Choroid plexus epithelial cell (primary cell): ENCODE results near the gene LY6G6C.
A peak's percentile ranks its signal among the peaks of the same experiment; 100 is the strongest.

Source experiments
- DNase-seq: peaks from one replicate; pipeline ENCODE4 v3.0.0-alpha.2; 2010; ENCODE audit warnings: low read depth
- H3K4me3 ChIP-seq: 2 replicates; pipeline ENCODE4 v1.5.1; 2011; ENCODE audit warnings: low read depth, mild to moderate bottlenecking, control low read depth, low read length, moderate library complexity
- TF ChIP-seq, protein P1 (sequence below): conservative IDR thresholded peaks from 2 replicates; pipeline ENCODE4 v1.5.1; 2011; ENCODE audit warnings: low read depth, mild to moderate bottlenecking, control low read depth, inconsistent platforms, low read length, moderate library complexity

LY6G6C gene

DNA sequence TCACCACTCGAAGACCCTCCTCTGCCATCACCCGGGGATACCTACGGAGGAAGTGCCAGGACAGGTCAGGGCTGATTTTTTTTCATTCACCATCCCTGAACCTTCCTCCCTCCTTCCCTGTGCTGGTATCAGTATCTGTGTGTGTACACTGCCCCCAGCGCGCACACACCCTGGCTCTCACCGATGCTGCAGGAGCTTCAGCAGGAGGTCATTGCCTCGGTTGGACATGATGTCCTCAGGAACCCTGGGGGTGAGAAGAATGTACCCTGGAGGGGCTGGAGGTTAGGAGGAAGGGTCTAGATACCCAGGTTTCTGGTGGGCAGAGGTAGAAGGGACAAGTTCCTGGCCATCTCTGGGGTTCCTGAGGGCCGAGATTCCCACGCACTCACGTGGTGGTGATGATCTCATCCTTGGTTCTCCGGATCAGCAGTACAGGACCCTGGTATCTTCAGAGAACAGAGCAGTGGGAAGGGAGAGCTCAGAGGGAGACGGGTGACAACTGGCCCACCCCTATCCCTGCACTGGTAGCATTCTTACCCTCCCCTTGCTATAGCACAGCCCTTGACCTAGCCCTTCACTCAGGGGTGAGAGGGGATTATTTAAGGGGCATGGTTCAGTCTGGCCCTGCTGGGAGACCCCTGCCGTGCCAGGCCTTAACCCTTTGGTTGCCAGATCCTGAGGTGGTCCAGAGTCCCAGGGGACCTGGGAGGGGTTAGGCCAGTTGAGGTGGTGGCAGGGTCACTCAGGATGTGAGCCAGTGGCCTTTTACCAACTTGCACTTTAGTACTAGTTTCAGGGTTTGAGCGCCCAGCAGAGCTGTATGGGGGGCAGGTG is 33.5 kb downstream of the LY6G6C start:
- no peak for DNase-seq
- H3K4me3 ChIP-seq: no peak overlapping the region
- TF ChIP-seq, protein P1, sequence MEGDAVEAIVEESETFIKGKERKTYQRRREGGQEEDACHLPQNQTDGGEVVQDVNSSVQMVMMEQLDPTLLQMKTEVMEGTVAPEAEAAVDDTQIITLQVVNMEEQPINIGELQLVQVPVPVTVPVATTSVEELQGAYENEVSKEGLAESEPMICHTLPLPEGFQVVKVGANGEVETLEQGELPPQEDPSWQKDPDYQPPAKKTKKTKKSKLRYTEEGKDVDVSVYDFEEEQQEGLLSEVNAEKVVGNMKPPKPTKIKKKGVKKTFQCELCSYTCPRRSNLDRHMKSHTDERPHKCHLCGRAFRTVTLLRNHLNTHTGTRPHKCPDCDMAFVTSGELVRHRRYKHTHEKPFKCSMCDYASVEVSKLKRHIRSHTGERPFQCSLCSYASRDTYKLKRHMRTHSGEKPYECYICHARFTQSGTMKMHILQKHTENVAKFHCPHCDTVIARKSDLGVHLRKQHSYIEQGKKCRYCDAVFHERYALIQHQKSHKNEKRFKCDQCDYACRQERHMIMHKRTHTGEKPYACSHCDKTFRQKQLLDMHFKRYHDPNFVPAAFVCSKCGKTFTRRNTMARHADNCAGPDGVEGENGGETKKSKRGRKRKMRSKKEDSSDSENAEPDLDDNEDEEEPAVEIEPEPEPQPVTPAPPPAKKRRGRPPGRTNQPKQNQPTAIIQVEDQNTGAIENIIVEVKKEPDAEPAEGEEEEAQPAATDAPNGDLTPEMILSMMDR: no peak

DNA sequence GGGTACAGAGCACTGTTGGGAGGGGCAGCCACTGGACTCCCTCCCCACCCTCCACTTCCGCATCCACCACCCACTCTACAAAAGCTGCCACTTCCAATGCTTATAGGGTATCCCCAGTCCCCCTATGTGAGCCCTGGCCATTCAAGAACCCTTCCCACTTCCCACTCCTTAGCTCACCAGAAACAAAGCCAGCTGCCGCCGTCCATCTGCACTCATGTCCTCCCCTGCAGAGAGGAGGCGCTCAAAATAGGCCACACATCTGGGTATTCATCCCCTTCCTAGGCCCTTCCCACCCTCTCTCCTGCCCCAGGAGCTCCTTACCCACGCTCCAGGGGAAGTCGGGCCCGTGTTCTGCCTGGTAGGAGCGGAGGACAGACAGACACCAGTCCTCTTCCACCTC is 34.2 kb downstream of the LY6G6C start:
- H3K4me3 ChIP-seq: no peak overlapping the region
- no peak for DNase-seq
- TF ChIP-seq, protein P1: no peak

DNA sequence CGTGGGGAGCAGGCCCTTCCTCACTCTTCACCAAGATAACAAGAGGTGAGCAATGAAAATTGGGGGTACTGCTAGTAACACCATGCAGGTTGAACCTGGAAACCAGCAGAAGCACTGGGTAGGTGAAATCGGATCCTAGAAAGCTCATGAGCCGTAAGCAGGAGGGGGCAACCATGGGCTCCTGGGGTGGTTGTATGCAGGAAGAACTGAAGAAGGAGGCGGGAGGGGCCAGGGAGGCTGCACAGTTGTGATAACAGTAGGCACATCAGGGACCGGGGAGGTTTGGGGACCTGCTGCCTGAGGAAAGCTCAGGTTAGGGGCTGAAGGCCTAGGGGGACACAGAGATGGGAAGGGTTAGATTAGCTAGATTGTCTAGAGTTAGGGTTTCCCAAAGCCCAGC is 35.1 kb downstream of the LY6G6C start:
- no peak for DNase-seq
- TF ChIP-seq, protein P1: no peak
- no peak overlapping the region for H3K4me3 ChIP-seq

DNA sequence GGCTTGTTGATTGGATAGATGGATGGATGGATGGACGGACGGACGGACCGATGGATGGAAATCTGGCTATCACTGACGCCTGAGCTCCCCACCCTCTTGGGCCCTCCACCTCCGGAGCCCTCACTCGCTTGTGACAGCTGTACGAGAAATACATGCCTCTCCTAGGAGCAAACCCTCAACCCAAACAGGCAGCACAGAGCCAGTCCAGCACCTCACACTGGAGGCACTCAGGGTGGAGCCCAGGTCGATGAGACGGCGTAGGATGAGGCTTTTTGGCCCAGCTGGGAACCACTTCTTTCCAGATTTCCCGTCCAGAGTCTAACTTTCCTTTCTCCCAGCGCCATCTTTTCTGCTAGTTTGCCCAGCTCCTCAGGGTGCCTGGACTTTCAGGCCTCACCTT is 38.0 kb downstream of the LY6G6C start:
- DNase-seq: no peak
- H3K4me3 ChIP-seq: no peak overlapping the region
- TF ChIP-seq, protein P1: no peak

DNA sequence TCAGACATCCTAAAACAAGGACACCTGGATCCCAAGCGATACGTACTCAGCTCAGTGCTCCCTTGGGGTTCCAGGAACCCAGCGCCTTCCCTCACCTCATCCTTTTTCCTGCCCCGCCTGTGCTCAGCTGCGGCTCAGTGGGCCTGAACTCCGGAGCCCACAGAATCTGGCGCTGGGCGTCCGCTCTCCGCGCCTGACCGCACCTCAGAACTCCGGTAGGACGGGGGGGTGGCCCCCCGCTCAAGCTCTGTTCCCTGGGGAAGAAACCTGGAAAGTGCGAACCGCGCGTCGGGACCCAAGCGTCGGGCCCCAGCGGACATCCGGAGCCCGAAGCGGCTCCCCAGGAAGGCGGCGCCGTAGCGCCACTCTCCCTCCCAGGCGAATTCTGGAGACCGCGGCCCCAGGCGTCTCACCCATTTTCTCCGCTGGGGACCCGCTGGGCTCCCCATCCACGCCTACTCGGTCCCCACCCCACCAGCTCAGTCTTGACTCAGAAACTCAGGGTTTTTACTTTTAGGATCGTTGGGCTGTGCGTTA is 40.3 kb downstream of the LY6G6C start:
- TF ChIP-seq, protein P1: no peak
- DNase-seq: peak; percentile 18
- peak overlapping the region; percentile 61 for H3K4me3 ChIP-seq

DNA sequence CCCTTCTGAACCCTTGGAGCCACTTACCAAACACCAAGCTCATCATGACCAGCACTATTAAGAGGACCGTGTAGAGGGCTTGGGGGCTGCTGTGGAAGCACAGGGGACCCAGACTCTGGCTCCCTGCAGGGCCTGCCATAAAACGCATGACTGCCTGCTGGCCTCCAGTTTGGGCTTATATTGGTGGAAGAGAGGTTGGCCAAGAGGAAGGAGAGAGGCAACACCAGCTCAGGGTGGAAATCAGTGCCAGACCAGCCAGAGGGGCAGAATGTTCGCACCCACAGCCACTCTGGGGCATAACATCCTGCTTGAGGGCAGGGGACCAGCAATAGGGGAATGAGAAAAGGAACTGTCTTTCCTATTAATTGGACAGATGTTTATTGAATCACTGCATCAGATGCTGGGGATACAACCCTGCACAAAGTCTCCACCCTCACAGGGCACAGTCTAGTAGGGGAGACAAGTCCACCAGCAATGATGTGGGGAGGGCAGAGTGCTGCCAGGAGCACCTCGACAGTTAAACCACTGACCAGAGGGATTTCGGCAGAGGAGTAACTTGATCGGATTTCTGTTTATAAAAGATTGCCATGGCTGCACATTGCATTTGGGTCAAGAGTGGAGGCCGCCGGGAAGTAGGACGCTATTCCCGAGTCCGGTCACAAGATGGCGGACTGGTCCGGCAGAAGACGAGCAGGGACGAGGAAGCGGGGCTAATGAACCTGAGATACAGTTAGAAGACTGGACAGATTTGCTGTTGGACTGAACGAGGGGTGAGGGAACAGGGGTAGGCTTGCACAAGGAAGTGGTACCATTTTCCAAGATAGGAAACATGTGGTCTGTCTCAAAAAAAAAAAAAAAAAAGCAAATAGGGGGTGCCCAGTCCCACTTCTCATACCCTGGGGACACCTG is 41.1 kb downstream of the LY6G6C start, which contains the start of gene LY6G5C:
Gene LY6G5C, minus strand, starts transcription at position 842 of the 909 bp plus-strand sequence. Its CDS starts 694 bp downstream, at position 148.
- H3K4me3 ChIP-seq: peak within 1 kb of the TSS; percentile 61
- peak; percentile 96 for DNase-seq
- TF ChIP-seq, protein P1: peak; percentile 86
